Measurements from ENCODE around the gene APBB2. TPM values are rescaled to one million over a fixed set of nuclear protein-coding genes. Genes with fewer than 3 reads are reported as not detected.

The APBB2 gene
- total and polyA plus RNA-seq, 8 donors: 4.7 to 55.4 (median 23.1) TPM

DNA sequence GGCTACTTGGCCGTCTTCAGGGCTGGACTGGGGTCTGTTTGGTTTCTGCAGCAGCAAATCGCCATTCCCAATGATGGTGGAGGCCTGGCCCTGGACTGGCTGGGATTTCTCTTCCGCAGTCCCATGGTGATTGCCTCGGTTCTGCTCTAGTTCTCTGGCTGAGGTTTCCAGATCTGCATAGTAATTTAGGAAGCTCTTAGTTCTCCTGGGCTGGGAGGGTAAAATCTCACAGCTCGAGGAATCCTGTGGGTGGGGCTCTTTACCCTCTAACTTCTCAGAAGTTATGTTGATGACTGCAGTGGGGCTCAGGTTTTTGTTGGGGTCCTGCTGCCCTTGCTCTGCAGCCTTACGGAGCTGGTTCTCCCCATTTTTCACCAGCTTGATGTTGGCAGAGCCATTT lies 200.6 kb downstream of the APBB2 start:
- TF ChIP-seq POLR2A (IDR thresholded peaks at IDR 0.05) (no peak), POLR2AphosphoS5 (IDR thresholded peaks at IDR 0.05) (no peak), EP300 (IDR thresholded peaks at IDR 0.05) (no peak)
- TF ChIP-seq, protein P1, sequence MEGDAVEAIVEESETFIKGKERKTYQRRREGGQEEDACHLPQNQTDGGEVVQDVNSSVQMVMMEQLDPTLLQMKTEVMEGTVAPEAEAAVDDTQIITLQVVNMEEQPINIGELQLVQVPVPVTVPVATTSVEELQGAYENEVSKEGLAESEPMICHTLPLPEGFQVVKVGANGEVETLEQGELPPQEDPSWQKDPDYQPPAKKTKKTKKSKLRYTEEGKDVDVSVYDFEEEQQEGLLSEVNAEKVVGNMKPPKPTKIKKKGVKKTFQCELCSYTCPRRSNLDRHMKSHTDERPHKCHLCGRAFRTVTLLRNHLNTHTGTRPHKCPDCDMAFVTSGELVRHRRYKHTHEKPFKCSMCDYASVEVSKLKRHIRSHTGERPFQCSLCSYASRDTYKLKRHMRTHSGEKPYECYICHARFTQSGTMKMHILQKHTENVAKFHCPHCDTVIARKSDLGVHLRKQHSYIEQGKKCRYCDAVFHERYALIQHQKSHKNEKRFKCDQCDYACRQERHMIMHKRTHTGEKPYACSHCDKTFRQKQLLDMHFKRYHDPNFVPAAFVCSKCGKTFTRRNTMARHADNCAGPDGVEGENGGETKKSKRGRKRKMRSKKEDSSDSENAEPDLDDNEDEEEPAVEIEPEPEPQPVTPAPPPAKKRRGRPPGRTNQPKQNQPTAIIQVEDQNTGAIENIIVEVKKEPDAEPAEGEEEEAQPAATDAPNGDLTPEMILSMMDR (IDR thresholded peaks at IDR 0.05): no peak
- Histone ChIP-seq H3K4me1 (peaks cover 0 to 8% (median 0%) of the 10 kb centered on the region in 4 donors), H3K27ac (no peak overlapping the region), H3K9me3 (no peaks in the 10 kb centered on the region), H3K36me3 (peaks cover 0 to 22% (median 11%) of the 10 kb centered on the region in 4 donors), H3K27me3 (no peaks in the 10 kb centered on the region), H3K4me3 (no peak overlapping the region)
- 78 to 88% (median 85%) methylated on average over 5 to 6 of the region's 6 CpGs for WGBS, 5 donors
- no peak for DNase-seq
- intact Hi-C loops (cut with DNase I; ENCODE audit: low total_unique reads): no loop called here

DNA sequence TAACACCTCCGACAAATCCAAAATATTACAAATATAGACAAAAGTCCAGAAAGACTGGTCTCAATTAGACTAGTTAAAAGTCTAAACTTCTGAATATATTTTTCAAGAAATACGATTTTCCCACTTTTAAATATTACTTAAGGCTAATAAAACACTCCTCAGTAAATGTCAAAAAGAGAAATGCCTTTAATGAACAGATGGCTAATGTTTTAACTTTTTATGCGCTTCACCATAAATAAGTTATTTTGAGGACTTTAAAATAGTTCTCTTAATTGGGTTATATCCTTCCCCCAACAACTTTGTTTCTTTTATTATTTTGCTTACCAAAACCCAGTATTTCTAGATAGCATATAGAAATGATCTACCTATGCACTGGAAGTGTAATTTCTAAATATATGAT lies 201.4 kb downstream of the APBB2 start:
- H3K4me3 ChIP-seq: no peak overlapping the region
- peaks cover 0 to 22% (median 11%) of the 10 kb centered on the region in 4 donors for H3K36me3 ChIP-seq
- no peak overlapping the region for H3K27ac ChIP-seq
- H3K9me3 ChIP-seq: no peaks in the 10 kb centered on the region
- peaks cover 0 to 8% (median 0%) of the 10 kb centered on the region in 4 donors for H3K4me1 ChIP-seq
- 78 to 89% (median 81%) methylated on average over 3 of the region's 3 CpGs for WGBS, 5 donors
- TF ChIP-seq POLR2A (IDR thresholded peaks at IDR 0.05) (no peak), EP300 (IDR thresholded peaks at IDR 0.05) (no peak), POLR2AphosphoS5 (IDR thresholded peaks at IDR 0.05) (no peak)
- TF ChIP-seq, protein P1 (IDR thresholded peaks at IDR 0.05): no peak
- H3K27me3 ChIP-seq: no peaks in the 10 kb centered on the region
- no peak for DNase-seq
- intact Hi-C loops (cut with DNase I; ENCODE audit: low total_unique reads): no loop called here

DNA sequence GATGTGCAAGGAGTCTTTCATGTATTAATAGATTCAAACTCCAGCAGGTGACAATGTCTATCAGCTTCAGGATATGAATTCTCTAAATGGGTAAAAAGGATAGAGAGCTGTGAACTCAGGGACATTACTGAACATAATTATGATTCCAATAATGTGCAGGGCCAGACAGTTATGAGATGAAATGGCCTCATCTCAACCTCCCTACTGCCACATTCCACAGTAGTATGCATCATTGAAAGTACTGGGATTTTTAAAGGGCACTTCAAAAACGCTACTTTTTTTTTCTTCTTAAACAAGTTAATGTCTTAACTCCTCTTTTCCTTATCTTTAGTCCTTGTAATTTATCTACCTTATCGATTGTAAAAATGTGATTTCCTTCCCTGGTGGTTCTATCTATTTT lies 202.0 kb downstream of the APBB2 start:
- TF ChIP-seq EP300 (IDR thresholded peaks at IDR 0.05): no peak
- TF ChIP-seq, protein P1 (IDR thresholded peaks at IDR 0.05): no peak
- TF ChIP-seq POLR2A (IDR thresholded peaks at IDR 0.05): no peak
- no peak for TF ChIP-seq POLR2AphosphoS5 (IDR thresholded peaks at IDR 0.05)
- DNase-seq: no peak
- Histone ChIP-seq H3K4me3 (no peak overlapping the region), H3K4me1 (peaks cover 0 to 8% (median 0%) of the 10 kb centered on the region in 4 donors), H3K27me3 (no peaks in the 10 kb centered on the region), H3K27ac (no peak overlapping the region), H3K36me3 (peaks cover 0 to 25% (median 11%) of the 10 kb centered on the region in 4 donors), H3K9me3 (peaks cover 0 to 2% (median 0%) of the 10 kb centered on the region in 4 donors)
- 36 to 51% (median 39%) methylated on average over 2 of the region's 2 CpGs for WGBS, 5 donors
- intact Hi-C loops (cut with DNase I; ENCODE audit: low total_unique reads): no loop called here

DNA sequence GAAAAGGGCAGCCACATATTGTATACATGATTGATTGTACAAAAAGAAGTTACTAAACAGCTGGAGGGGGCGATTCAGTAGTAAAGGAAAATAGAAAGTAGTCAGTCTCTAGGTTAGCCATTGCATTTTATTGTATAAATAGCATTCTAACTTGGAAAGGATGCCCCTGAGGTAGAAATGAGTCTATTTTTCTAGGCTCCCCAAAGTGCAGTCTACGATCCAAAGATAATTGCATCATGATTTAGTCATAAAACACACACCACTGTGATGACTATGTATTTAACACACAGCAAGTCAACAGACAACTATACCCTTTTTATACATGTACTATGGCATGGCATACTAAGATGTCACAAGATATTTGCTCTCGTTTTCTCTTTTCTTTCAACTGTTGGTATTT lies 204.9 kb downstream of the APBB2 start:
- H3K27me3 ChIP-seq: no peaks in the 10 kb centered on the region
- peaks cover 0 to 6% (median 0%) of the 10 kb centered on the region in 4 donors for H3K9me3 ChIP-seq
- H3K27ac ChIP-seq: no peak overlapping the region
- H3K4me1 ChIP-seq: peaks cover 0 to 8% (median 0%) of the 10 kb centered on the region in 4 donors
- 60 to 71% (median 67%) methylated on average over 3 of the region's 3 CpGs for WGBS, 5 donors
- intact Hi-C loops (cut with DNase I; ENCODE audit: low total_unique reads): no loop called here
- DNase-seq: no peak
- TF ChIP-seq POLR2A (IDR thresholded peaks at IDR 0.05) (no peak), POLR2AphosphoS5 (IDR thresholded peaks at IDR 0.05) (no peak), EP300 (IDR thresholded peaks at IDR 0.05) (no peak)
- TF ChIP-seq, protein P1 (IDR thresholded peaks at IDR 0.05): no peak
- H3K36me3 ChIP-seq: peaks cover 0 to 32% (median 13%) of the 10 kb centered on the region in 4 donors
- no peak overlapping the region for H3K4me3 ChIP-seq
